Measurements from ENCODE around the gene UBE2O. TPM values are rescaled to one million over a fixed set of nuclear protein-coding genes. Genes with fewer than 3 reads are reported as not detected.
A peak's percentile ranks its signal among the peaks of the same experiment; 100 is the strongest.

Gene UBE2O
- total RNA-seq, 2 donors from 2014 or later, result 17.1 to 30.3 TPM

GRCh38 chr17:76458580-76459490 is 5.9 kb upstream of the UBE2O start:
- Histone ChIP-seq H3K9me3 (no peaks in the 10 kb centered on the region), H3K4me1 (peaks cover 14% of the 10 kb centered on the region), H3K4me3 (no peak overlapping the region), H3K27ac (peak overlapping the region in 1 of 4 donors; percentile 3), H3K36me3 (replicated peaks in 1 of 2; ENCODE audit: insufficient read depth in 1 of 2, low read depth in 2 of 2) (no peaks in the 10 kb centered on the region), H3K27me3 (no peaks in the 10 kb centered on the region)
- peak; percentile 80 for ATAC-seq
- intact Hi-C loops (cut with DNase I), result no loop called here
- 25 to 29% methylated on average over 6 to 9 of the region's 9 CpGs for WGBS, 2 donors
- no peak for TF ChIP-seq POLR2A (IDR thresholded peaks at IDR 0.05)
- TF ChIP-seq CTCF (IDR thresholded peaks at IDR 0.05), result peak in 6 of 7 experiments; percentile 28 to 62 (median 48)
- peak; percentile 63 to 80 (median 72) for DNase-seq

GRCh38 chr17:76453431-76453743 is 435 bp upstream of the UBE2O start:
- ATAC-seq (no peak), DNase-seq (no peak)
- Histone ChIP-seq H3K4me1 (peaks cover 20% of the 10 kb centered on the region), H3K9me3 (no peaks in the 10 kb centered on the region), H3K27me3 (no peaks in the 10 kb centered on the region), H3K4me3 (no peak overlapping the region), H3K36me3 (replicated peaks in 1 of 2; ENCODE audit: insufficient read depth in 1 of 2, low read depth in 2 of 2) (no peaks in the 10 kb centered on the region), H3K27ac (no peak overlapping the region)
- TF ChIP-seq CTCF (IDR thresholded peaks at IDR 0.05) (no peak), POLR2A (IDR thresholded peaks at IDR 0.05) (no peak)
- intact Hi-C loops (cut with DNase I), result no loop called here
- 16 to 20% methylated on average over 6 of the region's 6 CpGs for WGBS, 2 donors

GRCh38 chr17:76452127-76452659 is 759 bp downstream of the UBE2O start:
- DNase-seq (peak in 2 of 4 donors; percentile 39 to 45), ATAC-seq (peak; percentile 64)
- Histone ChIP-seq H3K36me3 (replicated peaks in 1 of 2; ENCODE audit: insufficient read depth in 1 of 2, low read depth in 2 of 2) (no peaks in the 10 kb centered on the region), H3K27me3 (no peaks in the 10 kb centered on the region), H3K4me3 (peak overlapping the region; percentile 63 to 69), H3K9me3 (no peaks in the 10 kb centered on the region), H3K27ac (peak overlapping the region in 2 of 4 donors; percentile 48 to 70), H3K4me1 (peaks cover 17% of the 10 kb centered on the region)
- WGBS, 2 donors, result 0 to 1% methylated on average over 4 to 26 of the region's 29 CpGs
- TF ChIP-seq POLR2A (IDR thresholded peaks at IDR 0.05) (no peak), CTCF (IDR thresholded peaks at IDR 0.05) (no peak)
- intact Hi-C loops (cut with DNase I), result no loop called here

- intact Hi-C loops (cut with DNase I), result no loop called here
- no peak overlapping the region for H3K27ac ChIP-seq
- ATAC-seq (no peak), DNase-seq (no peak)
- H3K4me3 ChIP-seq, result no peak overlapping the region
- TF ChIP-seq POLR2A (IDR thresholded peaks at IDR 0.05) (no peak), CTCF (IDR thresholded peaks at IDR 0.05) (no peak)
- no peaks in the 10 kb centered on the region for H3K36me3 ChIP-seq (replicated peaks in 1 of 2; ENCODE audit: insufficient read depth in 1 of 2, low read depth in 2 of 2)
- H3K9me3 ChIP-seq, result no peaks in the 10 kb centered on the region
- H3K27me3 ChIP-seq, result no peaks in the 10 kb centered on the region
- 44 to 49% methylated on average over 6 of the region's 6 CpGs for WGBS, 2 donors
- peaks cover 23% of the 10 kb centered on the region for H3K4me1 ChIP-seq
These were observed 1.4 kb downstream of the UBE2O start for GRCh38 chr17:76451506-76451905.

Data from body of pancreas (tissue), 4 donors.